Liver (tissue), 9 donors: ENCODE results near the gene POU4F3. TPM values are rescaled to one million over a fixed set of nuclear protein-coding genes. Genes with fewer than 3 reads are reported as not detected.

ENCODE experiments used
- DNase-seq: peaks from one replicate; pipeline ENCODE4 v3.0.0-alpha.2; 2017; ENCODE audit warnings: low spot score
- H3K27ac ChIP-seq, 2 donors: one replicate each; pipeline ENCODE4 v1.7.0; 2013; ENCODE audit warnings: inconsistent platforms in 2 of 2, low read length in 2 of 2, control low read depth in 1 of 2, low read depth in 1 of 2, mild to moderate bottlenecking in 1 of 2
- H3K27me3 ChIP-seq, 4 donors: one replicate each; pipeline versions ENCODE4 v1.6.1 to v1.7.0; 2013; ENCODE audit warnings: low read length in 3 of 4, inconsistent platforms in 1 of 4, mild to moderate bottlenecking in 1 of 4, moderate library complexity in 1 of 4; ENCODE audit not compliant: control insufficient read depth in 4 of 4, insufficient read depth in 4 of 4
- H3K36me3 ChIP-seq, 4 donors: one replicate each; pipeline versions ENCODE4 v1.6.1 to v1.7.0; 2013; ENCODE audit warnings: low read length in 3 of 4, mild to moderate bottlenecking in 3 of 4, low read depth in 1 of 4, moderate library complexity in 1 of 4; ENCODE audit not compliant: control insufficient read depth in 4 of 4, insufficient read depth in 3 of 4
- H3K4me1 ChIP-seq, 4 donors: one replicate each; pipeline versions ENCODE4 v1.6.1 to v1.7.0; 2013; ENCODE audit warnings: low read length in 3 of 4, mild to moderate bottlenecking in 3 of 4, moderate library complexity in 1 of 4; ENCODE audit not compliant: control insufficient read depth in 4 of 4, insufficient read depth in 4 of 4
- H3K4me3 ChIP-seq, 3 donors: one replicate each; pipeline versions ENCODE4 v1.6.1 to v1.7.0; 2013; ENCODE audit warnings: low read length in 3 of 3, control low read depth in 1 of 3, low read depth in 1 of 3, mild to moderate bottlenecking in 1 of 3
- H3K9ac ChIP-seq, 2 donors: one replicate each; pipeline ENCODE4 v1.7.0; 2013; ENCODE audit warnings: low read length in 2 of 2, mild to moderate bottlenecking in 2 of 2, moderate library complexity in 2 of 2, control low read depth in 1 of 2, low read depth in 1 of 2
- H3K9me3 ChIP-seq, 4 donors: one replicate each; pipeline versions ENCODE4 v1.6.1 to v1.7.0; 2013; ENCODE audit warnings: low read length in 3 of 4; ENCODE audit not compliant: control insufficient read depth in 4 of 4
- ATF3 ChIP-seq: IDR thresholded peaks from 2 replicates; pipeline ENCODE4 v1.6.1; 2016; ENCODE audit warnings: antibody characterized with exemption
- CTCF ChIP-seq: fragments of 150-350 bp; IDR thresholded peaks from 2 replicates; pipeline ENCODE4 v1.5.1; 2017; ENCODE audit warnings: improper control_type of control experiment, low read depth, low read length; ENCODE audit not compliant: missing input control
- FOXA1 ChIP-seq: IDR thresholded peaks from 2 replicates; pipeline ENCODE4 v1.6.1; 2016; ENCODE audit warnings: antibody characterized with exemption
- FOXA2 ChIP-seq: IDR thresholded peaks from 2 replicates; pipeline ENCODE4 v1.6.1; 2016; ENCODE audit warnings: antibody characterized with exemption
- GABPA ChIP-seq, 2 donors: IDR thresholded peaks in 1 of 2; conservative IDR thresholded peaks in 1 of 2; 2 replicates each; pipeline ENCODE4 v1.6.1; 2016; ENCODE audit warnings: antibody characterized with exemption in 2 of 2, mild to moderate bottlenecking in 1 of 2, moderate library complexity in 1 of 2
- HNF4A ChIP-seq, 2 donors: conservative IDR thresholded peaks; 2 replicates each; pipeline ENCODE4 v1.6.1; 2016; ENCODE audit warnings: antibody characterized with exemption in 2 of 2, mild to moderate bottlenecking in 2 of 2
- HNF4G ChIP-seq: IDR thresholded peaks from 2 replicates; pipeline ENCODE4 v1.6.1; 2016; ENCODE audit warnings: antibody characterized with exemption
- JUND ChIP-seq, 2 donors: IDR thresholded peaks; 2 replicates each; pipeline ENCODE4 v1.6.1; 2016; ENCODE audit warnings: antibody characterized with exemption in 2 of 2
- MAX ChIP-seq: IDR thresholded peaks from 2 replicates; pipeline ENCODE4 v1.6.1; 2016; ENCODE audit warnings: antibody characterized with exemption
- NR2F2 ChIP-seq: IDR thresholded peaks from 2 replicates; pipeline ENCODE4 v1.6.1; 2016; ENCODE audit warnings: antibody characterized with exemption
- RAD21 ChIP-seq, 2 donors: IDR thresholded peaks; 2 replicates each; pipeline ENCODE4 v1.6.1; 2016; ENCODE audit warnings: antibody characterized with exemption in 2 of 2, mild to moderate bottlenecking in 2 of 2
- REST ChIP-seq: IDR thresholded peaks from 2 replicates; pipeline ENCODE4 v1.6.1; 2016; ENCODE audit warnings: antibody characterized with exemption, mild to moderate bottlenecking
- RXRA ChIP-seq, 2 donors: IDR thresholded peaks; 2 replicates each; pipeline ENCODE4 v1.6.1; 2017 to 2018; ENCODE audit warnings: antibody characterized with exemption in 2 of 2, mild to moderate bottlenecking in 1 of 2
- SP1 ChIP-seq: IDR thresholded peaks from 2 replicates; pipeline ENCODE4 v1.6.1; 2018; ENCODE audit warnings: antibody characterized with exemption, mild to moderate bottlenecking
- TAF1 ChIP-seq: conservative IDR thresholded peaks from 2 replicates; pipeline ENCODE4 v1.6.1; 2016; ENCODE audit warnings: antibody characterized with exemption, mild to moderate bottlenecking
- YY1 ChIP-seq: IDR thresholded peaks from 2 replicates; pipeline ENCODE4 v1.6.1; 2016; ENCODE audit warnings: antibody characterized with exemption, mild to moderate bottlenecking
- WGBS: extraction: QIAGEN DNeasy Blood & Tissue Kit; methylation state at CpG from one replicate; pipeline ENCODE4 v1.1.7; 2013; 5-methylcytosine and 5-hydroxymethylcytosine counted together
- polyA plus RNA-seq, 2 donors: library from polyadenylated mRNA; stranded (reverse) in 1 of 2; unstranded in 1 of 2; fragments of 200-250 nt in 1 of 2; fragments of >200 nt in 1 of 2; fragmentation: Nextera tagmentation in 1 of 2; extraction: Ambion mirVana in 1 of 2; gene quantifications; one replicate each; pipeline versions ENCODE4 v1.2.1 to v1.2.3, GENCODE V29; 2013 to 2015
- total RNA-seq, 2 donors: library from RNA; depleted of rRNA; stranded (reverse); fragments of >200 nt; gene quantifications; one replicate each; pipeline ENCODE4 v1.2.3, GENCODE V29; 2014
- donor health status: healthy.
- donor health status: healthy.
- donor health status: healthy.
- donor health status: healthy.
- donor health status: healthy.

The POU4F3 gene
- total and polyA plus RNA-seq, 4 donors: not detected

- TF ChIP-seq CTCF: no peak
- no peak for TF ChIP-seq GABPA (IDR thresholded peaks at IDR 0.05 in 1 of 2, conservative IDR thresholded peaks at IDR 0.05 in 1 of 2)
Measured at GRCh38 chr5:146368137-146368536, 29.5 kb downstream of the POU4F3 start (continued).

- Histone ChIP-seq H3K9ac (no peak overlapping the region), H3K27me3 (peaks cover 0 to 7% (median 0%) of the 10 kb centered on the region in 4 donors), H3K36me3 (no peaks in the 10 kb centered on the region), H3K4me3 (no peak overlapping the region), H3K27ac (no peak overlapping the region), H3K9me3 (no peaks in the 10 kb centered on the region), H3K4me1 (no peaks in the 10 kb centered on the region)
- no peak for DNase-seq
- TF ChIP-seq TAF1 (no peak), NR2F2 (no peak), ATF3 (no peak), JUND (IDR thresholded peaks at IDR 0.05) (no peak)
- 77% methylated on average over 3 of the region's 3 CpGs for WGBS
Measured at GRCh38 chr5:146369691-146370090, 31.1 kb downstream of the POU4F3 start.

- Histone ChIP-seq H3K27me3 (peaks cover 0 to 5% (median 0%) of the 10 kb centered on the region in 4 donors), H3K4me1 (no peaks in the 10 kb centered on the region), H3K9ac (no peak overlapping the region), H3K36me3 (no peaks in the 10 kb centered on the region), H3K4me3 (no peak overlapping the region), H3K9me3 (peaks cover 0 to 7% (median under 1%) of the 10 kb centered on the region in 4 donors), H3K27ac (no peak overlapping the region)
- WGBS: 66% methylated on average over 2 of the region's 2 CpGs
- TF ChIP-seq REST: no peak
- no peak for TF ChIP-seq GABPA (IDR thresholded peaks at IDR 0.05 in 1 of 2, conservative IDR thresholded peaks at IDR 0.05 in 1 of 2)
- TF ChIP-seq HNF4G: no peak
- TF ChIP-seq TAF1: no peak
- no peak for TF ChIP-seq FOXA2
- no peak for TF ChIP-seq FOXA1
- no peak for TF ChIP-seq RAD21 (IDR thresholded peaks at IDR 0.05)
- no peak for TF ChIP-seq HNF4A (conservative IDR thresholded peaks at IDR 0.05)
- no peak for TF ChIP-seq YY1
- TF ChIP-seq SP1: no peak
- TF ChIP-seq MAX: no peak
- TF ChIP-seq RXRA (IDR thresholded peaks at IDR 0.05): no peak
- TF ChIP-seq JUND (IDR thresholded peaks at IDR 0.05): no peak
- TF ChIP-seq CTCF: no peak
- no peak for DNase-seq
Measured at GRCh38 chr5:146376821-146377220, 38.2 kb downstream of the POU4F3 start.
